CD4-positive, alpha-beta T cell (primary cell): ENCODE measurements around the gene NDUFA3. TPM values are rescaled to one million over a fixed set of nuclear protein-coding genes. Genes with fewer than 3 reads are reported as not detected.

Experiments
- ATAC-seq: fragments of 200-7000 bp; cut with Tn5 transposase; one replicate; pipeline ENCODE4 v1.10.0; 2022; ENCODE audit warnings: mild to moderate bottlenecking; ENCODE audit not compliant: poor library complexity
- CTCF ChIA-PET: fragments of 350-600 bp; sonication (Branson Sonifier 250); formaldehyde crosslinking; loops from one replicate; lab custom pipeline; 2021; ENCODE audit warnings: antibody characterized with exemption, inconsistent platforms; lab: Charles Lee
- POLR2A ChIA-PET: fragments of 350-600 bp; sonication (Branson Sonifier 250); formaldehyde crosslinking; loops from one replicate; lab custom pipeline; 2021; ENCODE audit warnings: antibody characterized with exemption, inconsistent platforms; lab: Charles Lee
- DNase-seq, 14 experiments: peaks; one replicate each; pipeline ENCODE4 v3.0.0-alpha.2; 2013 to 2020; ENCODE audit warnings: mixed read lengths in 2 of 14
- H3K27ac ChIP-seq, 2 donors: one replicate each; pipeline versions ENCODE4 v1.5.1 to v1.7.0; 2013; ENCODE audit warnings: low read length in 2 of 2, low read depth in 1 of 2, mild to moderate bottlenecking in 1 of 2
- H3K27me3 ChIP-seq, 2 experiments: 1 replicate in 1 of 2; 2 replicates in 1 of 2; pipeline versions ENCODE4 v1.6.1 to v1.7.0; 2013; ENCODE audit warnings: low read length in 2 of 2, control low read depth in 1 of 2, mild to moderate bottlenecking in 1 of 2, moderate library complexity in 1 of 2; ENCODE audit not compliant: insufficient read depth in 2 of 2, control insufficient read depth in 1 of 2
- H3K36me3 ChIP-seq: one replicate; pipeline ENCODE4 v1.6.1; 2013; ENCODE audit warnings: low read length, control low read depth; ENCODE audit not compliant: insufficient read depth
- H3K4me1 ChIP-seq: one replicate; pipeline ENCODE4 v1.6.1; 2013; ENCODE audit warnings: low read length, control low read depth; ENCODE audit not compliant: insufficient read depth
- H3K4me3 ChIP-seq: one replicate; pipeline ENCODE4 v1.5.1; 2013; ENCODE audit warnings: mild to moderate bottlenecking, low read length, moderate library complexity
- H3K9me3 ChIP-seq, 2 experiments: 1 replicate in 1 of 2; 2 replicates in 1 of 2; pipeline versions ENCODE4 v1.6.1 to v1.7.0; 2013; ENCODE audit warnings: low read length in 2 of 2, mild to moderate bottlenecking in 2 of 2, control low read depth in 1 of 2, moderate library complexity in 1 of 2; ENCODE audit not compliant: control insufficient read depth in 1 of 2, insufficient read depth in 1 of 2
- H3K27ac Mint-ChIP-seq: one replicate; pipeline ENCODE4 v1.8.0; 2020; ENCODE audit warnings: mixed read lengths
- H3K27me3 Mint-ChIP-seq: one replicate; pipeline ENCODE4 v1.8.0; 2021; ENCODE audit warnings: mixed read lengths
- H3K36me3 Mint-ChIP-seq: one replicate; pipeline ENCODE4 v1.8.0; 2021; ENCODE audit warnings: low read depth, mixed read lengths
- H3K4me1 Mint-ChIP-seq: one replicate; pipeline ENCODE4 v1.8.0; 2021; ENCODE audit warnings: low read depth, mixed read lengths
- H3K4me3 Mint-ChIP-seq: one replicate; pipeline ENCODE4 v1.8.0; 2020; ENCODE audit warnings: mild to moderate bottlenecking, mixed read lengths
- H3K9me3 Mint-ChIP-seq: one replicate; pipeline ENCODE4 v1.8.0; 2020; ENCODE audit warnings: mixed read lengths
- CTCF ChIP-seq: fragments of 200-600 bp; IDR thresholded peaks from one replicate; pipeline ENCODE4 v1.8.0; 2022; ENCODE audit warnings: antibody characterized with exemption, mild to moderate bottlenecking
- intact Hi-C, 2 experiments: fragments of 100-400 bp; cut with DNase I in 1 of 2; cut with micrococcal nuclease in 1 of 2; formaldehyde crosslinking; loops; one replicate each; pipeline versions ENCODE4 v1.15.1 to v1.9.0; 2023 to 2025; cut with DNase I, micrococcal nuclease
- total RNA-seq, 174 experiments: library from RNA in 2 of 174; stranded (reverse) in 2 of 174; gene quantifications; one replicate each; pipeline ENCODE4 v1.2.3 and lab custom pipeline; 2021 to 2026

NDUFA3 gene
- total RNA-seq, 2 experiments from 2014 or later: 63.0 to 63.5 TPM

- POLR2A ChIA-PET: no interaction called here
- Mint-ChIP-seq H3K27me3 (no peaks in the 10 kb centered on the region), H3K9me3 (no peaks in the 10 kb centered on the region), H3K4me3 (no peak overlapping the region), H3K36me3 (peaks cover 54% of the 10 kb centered on the region), H3K4me1 (peaks cover 17% of the 10 kb centered on the region), H3K27ac (no peak overlapping the region)
- CTCF ChIA-PET: no interaction called here
- no peak for TF ChIP-seq CTCF
- ATAC-seq (no peak), DNase-seq (peak in 1 of 14 experiments; percentile 13)
- Histone ChIP-seq H3K4me1 (peaks cover 24% of the 10 kb centered on the region), H3K9me3 (no peaks in the 10 kb centered on the region), H3K4me3 (no peak overlapping the region), H3K36me3 (peaks cover 51% of the 10 kb centered on the region), H3K27ac (no peak overlapping the region), H3K27me3 (no peaks in the 10 kb centered on the region)
- intact Hi-C loops: loop anchor here in 1 of 2 experiments (10.0 kb wide), 2 partner anchors 242 to 582 kb away; partner anchors contain the start of gene MYADM
Observed at GRCh38 chr19:54106716-54107115, 4.1 kb downstream of the NDUFA3 start.

GRCh38 chr19:54107876-54108490 is 5.3 kb downstream of the NDUFA3 start:
- Histone ChIP-seq H3K4me1 (peaks cover 18% of the 10 kb centered on the region), H3K36me3 (peaks cover 51% of the 10 kb centered on the region), H3K4me3 (no peak overlapping the region), H3K27ac (no peak overlapping the region), H3K9me3 (no peaks in the 10 kb centered on the region), H3K27me3 (no peaks in the 10 kb centered on the region)
- DNase-seq: peak in 1 of 14 experiments; percentile 17
- Mint-ChIP-seq H3K27ac (no peak overlapping the region), H3K9me3 (no peaks in the 10 kb centered on the region), H3K27me3 (no peaks in the 10 kb centered on the region), H3K4me1 (peaks cover 9% of the 10 kb centered on the region), H3K4me3 (peak overlapping the region; percentile 10), H3K36me3 (peaks cover 49% of the 10 kb centered on the region)
- no peak for TF ChIP-seq CTCF
- ATAC-seq: no peak
- intact Hi-C loops: loop anchor here in 1 of 2 experiments (10.0 kb wide), 2 partner anchors 243 to 583 kb away; partner anchors contain the start of gene MYADM
- POLR2A ChIA-PET: no interaction called here
- CTCF ChIA-PET: no interaction called here

GRCh38 chr19:54108496-54108895 is 5.8 kb downstream of the NDUFA3 start:
- H3K27me3 Mint-ChIP-seq: no peaks in the 10 kb centered on the region
- no peaks in the 10 kb centered on the region for H3K9me3 Mint-ChIP-seq
- DNase-seq (no peak), ATAC-seq (no peak)
- intact Hi-C loops: loop anchor here in 1 of 2 experiments (10.0 kb wide), 2 partner anchors 244 to 584 kb away; partner anchors contain the start of gene MYADM
- no peaks in the 10 kb centered on the region for H3K9me3 ChIP-seq
- H3K27ac Mint-ChIP-seq: no peak overlapping the region
- no peak overlapping the region for H3K4me3 Mint-ChIP-seq
- POLR2A ChIA-PET: no interaction called here
- TF ChIP-seq CTCF: no peak
- H3K36me3 Mint-ChIP-seq: peaks cover 49% of the 10 kb centered on the region
- peaks cover 5% of the 10 kb centered on the region for H3K4me1 Mint-ChIP-seq
- H3K4me1 ChIP-seq: peaks cover 14% of the 10 kb centered on the region
- H3K27ac ChIP-seq: no peak overlapping the region
- no peak overlapping the region for H3K4me3 ChIP-seq
- H3K27me3 ChIP-seq: no peaks in the 10 kb centered on the region
- H3K36me3 ChIP-seq: peaks cover 51% of the 10 kb centered on the region
- CTCF ChIA-PET: no interaction called here
